Ectodermal cell (in vitro differentiated cells): Measurements from ENCODE around the gene ZFTA.
"Not testable (repeated sequence)": the region's sequence is repeated elsewhere in the genome, so short reads cannot be mapped to it uniquely, and the experiment has no call there.

Experiments used
- H3K27ac ChIP-seq: 2 replicates; pipeline ENCODE4 v1.7.0; 2013; ENCODE audit warnings: mild to moderate bottlenecking, low read depth, low read length; ENCODE audit not compliant: insufficient read depth, poor library complexity, severe bottlenecking
- H3K27me3 ChIP-seq: 2 replicates; pipeline ENCODE4 v1.7.0; 2013; ENCODE audit warnings: mild to moderate bottlenecking, low read length; ENCODE audit not compliant: insufficient read depth, control insufficient read depth, poor library complexity, severe bottlenecking
- H3K36me3 ChIP-seq: one replicate; pipeline ENCODE4 v1.7.0; 2013; ENCODE audit warnings: low read length; ENCODE audit not compliant: control insufficient read depth, insufficient read depth
- H3K4me1 ChIP-seq: one replicate; pipeline ENCODE4 v1.7.0; 2013; ENCODE audit warnings: low read length; ENCODE audit not compliant: control insufficient read depth, insufficient read depth
- H3K4me3 ChIP-seq: 2 replicates; pipeline ENCODE4 v1.7.0; 2013; ENCODE audit warnings: low read depth, low read length, control low read depth; ENCODE audit not compliant: insufficient read depth
- H3K9me3 ChIP-seq: 2 replicates; pipeline ENCODE4 v1.7.0; 2013; ENCODE audit warnings: mild to moderate bottlenecking, low read length, moderate library complexity; ENCODE audit not compliant: control insufficient read depth
- WGBS, 2 experiments: methylation state at CpG; one replicate each; pipeline ENCODE4 v1.1.7; 2013; ENCODE audit warnings: missing lambda C conversion rate in 2 of 2; 5-methylcytosine and 5-hydroxymethylcytosine counted together

Gene ZFTA

DNA sequence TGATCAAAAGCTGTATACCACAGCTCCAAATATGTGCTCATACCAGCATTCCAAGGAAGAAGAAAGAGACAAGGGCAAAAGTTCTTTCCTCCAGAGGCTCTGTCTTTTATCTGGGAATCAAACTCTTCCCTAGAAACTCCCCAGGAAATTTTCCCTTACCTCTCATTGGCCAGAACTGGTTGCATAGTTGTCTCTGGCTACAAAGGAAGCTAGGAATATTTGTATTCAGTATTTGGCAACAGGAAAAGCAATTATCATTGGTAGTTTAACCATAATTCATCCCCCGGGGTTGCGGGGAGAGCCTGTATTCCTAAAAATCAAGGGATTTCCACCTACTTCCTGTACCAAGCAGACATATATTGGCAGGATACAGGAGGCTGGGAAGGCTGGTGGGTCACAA is 10.5 kb upstream of the ZFTA start:
- 91 to 100% methylated on average over 2 of the region's 2 CpGs for WGBS, 2 experiments
- Histone ChIP-seq H3K4me3 (no peak overlapping the region), H3K9me3 (no peaks in the 10 kb centered on the region), H3K27ac (no peak overlapping the region), H3K27me3 (no peaks in the 10 kb centered on the region), H3K36me3 (no peaks in the 10 kb centered on the region), H3K4me1 (peaks cover 3% of the 10 kb centered on the region)

DNA sequence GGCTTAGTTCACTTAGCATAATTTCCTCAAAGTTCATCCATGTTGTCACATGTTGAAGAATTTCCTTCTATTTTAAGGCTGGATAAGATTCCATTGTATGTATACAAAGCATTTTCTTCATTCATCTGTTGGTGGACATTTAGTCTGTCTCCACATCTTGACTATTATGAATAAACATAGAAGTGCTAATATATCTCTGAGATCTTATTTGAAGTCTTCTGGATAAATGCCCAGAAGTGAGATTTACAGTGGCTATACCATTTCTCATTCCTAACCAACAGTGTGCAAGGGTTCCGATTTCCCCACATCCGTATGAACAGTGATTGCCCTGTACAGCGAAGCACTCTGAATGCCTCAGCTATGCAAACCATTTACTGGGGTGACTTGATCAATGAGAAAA is 6.6 kb upstream of the ZFTA start:
- Histone ChIP-seq H3K27me3 (peaks cover 10% of the 10 kb centered on the region), H3K9me3 (no peaks in the 10 kb centered on the region), H3K4me1 (peaks cover 6% of the 10 kb centered on the region), H3K4me3 (no peak overlapping the region), H3K36me3 (no peaks in the 10 kb centered on the region), H3K27ac (no peak overlapping the region)
- 95 to 96% methylated on average over 3 of the region's 3 CpGs for WGBS, 2 experiments

- H3K27me3 ChIP-seq = peaks cover 19% of the 10 kb centered on the region
- not testable (repeated sequence) for H3K27ac ChIP-seq, H3K36me3 ChIP-seq, H3K9me3 ChIP-seq, H3K4me3 ChIP-seq
- H3K4me1 ChIP-seq = peaks cover 15% of the 10 kb centered on the region
- WGBS, 2 experiments = 68 to 80% methylated on average over 2 of the region's 2 CpGs
Measured at GRCh38 chr11:63771741-63772318, 3.3 kb upstream of the ZFTA start.

DNA sequence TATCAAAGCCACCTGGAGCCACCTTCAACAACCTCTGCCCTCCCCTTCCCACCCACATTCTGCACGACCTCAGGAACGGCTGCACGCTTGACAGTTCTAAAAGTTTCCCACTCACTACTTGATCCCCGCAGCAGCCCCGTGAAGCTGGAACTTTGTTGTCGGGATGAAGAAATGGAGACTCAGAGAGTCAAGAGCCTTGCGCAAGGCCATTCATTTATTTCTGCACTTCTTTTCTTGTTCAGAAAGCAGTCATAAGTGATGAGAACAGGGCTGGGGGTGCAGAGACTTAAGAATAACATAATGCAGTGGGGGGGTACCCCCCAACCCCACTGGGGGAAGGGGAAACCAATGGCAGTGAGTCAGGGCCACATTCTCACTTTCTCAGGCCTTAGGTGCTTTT is 2.2 kb upstream of the ZFTA start:
- 80 to 81% methylated on average over 7 of the region's 7 CpGs for WGBS, 2 experiments

DNA sequence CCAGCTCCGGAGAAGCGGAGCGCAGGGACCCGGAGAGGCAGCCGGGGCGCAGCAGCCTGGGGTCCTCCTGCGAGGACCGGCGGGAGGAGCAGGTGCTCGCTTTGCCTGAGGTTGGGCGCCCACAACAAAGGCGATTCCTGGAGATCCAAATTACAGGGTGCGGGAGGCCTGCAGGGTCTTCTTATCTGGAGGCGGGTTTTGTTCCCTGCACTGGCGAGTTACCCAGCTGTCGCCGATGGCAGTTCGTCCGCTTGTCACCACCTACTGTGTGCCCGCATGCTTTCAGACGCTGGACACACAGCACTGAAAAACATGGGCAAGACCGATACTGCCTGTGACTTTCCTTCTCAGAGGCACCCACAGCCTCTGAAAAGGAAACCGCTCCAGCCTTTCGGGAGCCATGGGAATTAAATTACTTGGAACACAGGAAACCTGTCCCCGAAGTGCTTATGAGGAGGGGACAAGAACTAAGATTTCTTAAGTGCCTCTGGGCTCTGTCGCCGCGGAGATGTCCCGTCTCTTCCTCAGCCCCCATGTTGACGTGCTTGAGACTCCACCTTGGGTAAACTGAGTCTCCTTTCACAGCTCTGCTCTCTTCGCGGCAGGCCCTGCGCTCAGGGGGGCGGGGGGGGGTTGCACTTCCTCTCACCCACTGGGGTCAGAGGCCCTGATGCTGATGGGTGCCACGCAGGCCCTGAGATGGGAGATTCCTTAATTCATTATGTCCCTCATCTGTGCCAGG is 1.3 kb upstream of the ZFTA start:
- Histone ChIP-seq H3K4me1 (peaks cover 29% of the 10 kb centered on the region), H3K4me3 (peak overlapping the region; percentile 80), H3K27ac (no peak overlapping the region), H3K36me3 (no peaks in the 10 kb centered on the region), H3K27me3 (peaks cover 19% of the 10 kb centered on the region), H3K9me3 (no peaks in the 10 kb centered on the region)
- 7 to 8% methylated on average over 35 of the region's 35 CpGs for WGBS, 2 experiments

More for the DNA sequence above, 2.2 kb upstream of the ZFTA start:
- H3K36me3 ChIP-seq = no peaks in the 10 kb centered on the region
- H3K4me3 ChIP-seq = no peak overlapping the region
- H3K27me3 ChIP-seq = peaks cover 19% of the 10 kb centered on the region
- H3K27ac ChIP-seq = no peak overlapping the region
- H3K9me3 ChIP-seq = no peaks in the 10 kb centered on the region
- peaks cover 26% of the 10 kb centered on the region for H3K4me1 ChIP-seq

DNA sequence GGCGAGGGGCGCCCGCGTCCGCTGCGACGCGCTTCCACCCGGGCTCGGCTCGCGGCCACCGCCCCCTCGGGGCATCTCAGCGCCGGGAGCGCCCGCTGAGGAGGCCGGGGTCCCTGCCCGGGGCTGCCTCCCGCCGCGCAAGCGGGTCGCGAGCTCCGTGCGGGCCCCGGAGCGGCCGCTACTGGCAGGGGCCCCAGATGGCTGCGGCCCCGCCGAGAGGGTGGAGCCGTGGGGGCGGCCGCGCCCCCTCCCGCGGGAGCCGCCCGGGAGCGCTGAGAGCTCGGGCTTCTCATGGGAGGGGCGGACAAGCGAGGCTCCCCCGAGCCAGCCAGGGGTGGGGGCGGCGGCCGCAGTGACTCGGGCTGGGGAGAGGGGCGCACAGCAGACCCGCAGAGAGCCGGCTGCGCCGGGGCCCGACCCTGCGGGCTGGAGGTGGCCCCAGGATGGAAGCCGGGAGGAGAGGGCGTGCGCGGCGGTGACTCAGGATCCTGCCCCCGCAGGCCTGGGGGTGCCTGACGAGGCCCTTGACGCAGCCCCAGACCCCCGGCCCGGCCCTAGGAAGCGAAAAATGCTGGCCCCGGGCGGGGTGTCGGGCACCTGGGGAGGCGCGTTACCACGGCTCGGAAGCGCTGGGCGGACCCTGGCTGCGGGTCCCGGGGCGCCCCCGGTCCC is 603 bp upstream of the ZFTA start:
- Histone ChIP-seq H3K4me3 (peak overlapping the region; percentile 80), H3K9me3 (no peaks in the 10 kb centered on the region), H3K36me3 (no peaks in the 10 kb centered on the region), H3K27me3 (peaks cover 19% of the 10 kb centered on the region), H3K27ac (peak overlapping the region; percentile 72), H3K4me1 (peaks cover 36% of the 10 kb centered on the region)
- WGBS, 2 experiments = 0 to 1% methylated on average over 82 of the region's 82 CpGs

DNA sequence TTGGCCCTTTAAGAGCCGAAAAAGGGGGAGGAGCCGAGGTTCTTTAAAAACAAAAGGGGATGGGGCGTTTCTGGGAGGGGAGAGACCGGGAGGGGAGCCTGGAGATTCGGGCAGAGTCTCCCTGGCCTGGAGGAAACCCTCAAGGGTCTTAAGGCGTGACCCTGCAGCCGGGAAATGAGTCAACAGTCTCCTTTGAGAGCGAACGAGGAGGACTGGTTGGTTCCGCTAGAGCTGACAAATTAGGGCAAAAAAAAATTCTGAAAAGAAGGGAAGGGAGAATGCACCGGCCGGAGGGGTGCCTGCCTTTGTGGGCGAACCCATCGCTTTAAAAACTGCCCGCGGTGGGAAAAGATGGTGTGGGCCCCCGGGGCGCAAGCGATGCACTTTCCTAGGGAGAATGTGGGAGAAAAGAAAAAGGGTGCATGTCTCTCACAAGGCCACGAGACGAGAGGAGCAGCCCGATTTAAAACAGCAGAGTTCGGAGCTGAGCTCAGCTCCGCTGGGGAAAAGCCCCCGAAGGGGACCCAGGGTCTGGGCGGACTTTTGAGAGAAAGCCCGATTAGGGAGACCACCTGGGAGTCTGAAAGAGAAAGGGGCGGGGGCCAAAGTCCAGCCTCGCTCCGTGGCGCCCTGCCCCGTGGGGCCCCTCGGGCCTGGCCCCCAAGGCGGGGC is 874 bp downstream of the ZFTA start:
- H3K27ac ChIP-seq = peak overlapping the region; percentile 88
- peaks cover 38% of the 10 kb centered on the region for H3K4me1 ChIP-seq
- H3K36me3 ChIP-seq = no peaks in the 10 kb centered on the region
- no peaks in the 10 kb centered on the region for H3K9me3 ChIP-seq
- WGBS, 2 experiments = 1% methylated on average over 34 of the region's 34 CpGs
- H3K4me3 ChIP-seq = peak overlapping the region; percentile 80
- H3K27me3 ChIP-seq = peaks cover 19% of the 10 kb centered on the region

DNA sequence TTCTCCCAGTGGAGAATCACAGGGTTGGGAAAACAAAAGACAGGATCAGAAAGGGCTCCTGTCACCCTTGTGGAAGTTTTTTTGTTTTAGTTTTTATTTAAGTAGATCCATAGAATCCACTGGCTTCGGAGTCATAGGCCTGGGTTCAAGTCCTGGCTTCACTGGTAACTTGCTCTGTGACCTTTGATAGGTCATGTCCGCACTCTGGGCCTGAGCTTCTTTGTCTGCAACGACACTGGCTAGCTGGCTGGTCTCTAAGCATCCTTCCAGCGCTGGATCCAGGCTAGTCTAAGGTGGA is 1.4 kb downstream of the ZFTA start:
- Histone ChIP-seq H3K4me1 (peaks cover 38% of the 10 kb centered on the region), H3K4me3 (peak overlapping the region; percentile 80), H3K9me3 (no peaks in the 10 kb centered on the region), H3K27me3 (peaks cover 19% of the 10 kb centered on the region), H3K27ac (no peak overlapping the region), H3K36me3 (no peaks in the 10 kb centered on the region)
- 15 to 17% methylated on average over 4 of the region's 4 CpGs for WGBS, 2 experiments

DNA sequence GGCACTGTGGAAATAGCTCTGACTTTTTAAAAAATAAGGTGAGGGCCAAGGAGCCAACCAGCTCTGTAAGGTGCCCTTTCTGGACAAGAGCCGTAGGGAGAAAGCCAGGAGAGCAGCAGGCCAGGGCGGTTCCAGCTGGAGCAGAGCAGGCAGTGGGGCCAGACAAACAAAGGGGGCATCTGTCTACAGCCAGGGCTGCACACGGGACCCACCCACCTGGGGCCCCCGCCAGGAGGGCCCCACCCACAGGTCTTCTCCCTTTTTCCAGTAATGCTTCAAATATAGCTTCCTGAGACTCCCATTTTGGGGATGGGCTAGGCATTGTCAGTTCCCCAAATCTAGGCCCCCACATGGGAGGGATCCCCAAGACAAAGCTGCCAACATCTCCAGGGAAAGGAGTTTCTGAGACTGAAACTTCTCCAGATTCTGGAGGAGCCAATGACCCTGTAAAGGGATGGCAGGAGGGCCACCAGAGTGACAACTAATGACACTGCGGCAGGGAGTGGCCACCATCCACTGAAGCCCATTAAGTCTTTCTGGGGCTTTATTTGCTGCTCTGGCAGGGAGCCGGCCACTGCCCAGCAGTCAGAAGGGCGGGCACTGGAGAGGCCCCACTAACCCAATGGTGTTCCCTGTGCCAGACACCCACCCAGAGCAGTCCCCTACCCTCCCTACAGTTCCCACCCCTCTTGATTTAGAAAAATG is 1.9 kb downstream of the ZFTA start:
- peaks cover 19% of the 10 kb centered on the region for H3K27me3 ChIP-seq
- peaks cover 38% of the 10 kb centered on the region for H3K4me1 ChIP-seq
- no peaks in the 10 kb centered on the region for H3K9me3 ChIP-seq
- H3K27ac ChIP-seq = no peak overlapping the region
- H3K4me3 ChIP-seq = peak overlapping the region; percentile 80
- H3K36me3 ChIP-seq = no peaks in the 10 kb centered on the region
- 57 to 64% methylated on average over 7 of the region's 7 CpGs for WGBS, 2 experiments
